NCI-H446 treated with DMSO at 0.1 percent for 48 hours (cell line): ENCODE measurements around the gene M6PR.
A peak's percentile ranks its signal among the peaks of the same experiment; 100 is the strongest.

Experiments
- DNase-seq: peaks from one replicate; lab custom pipeline; 2025; lab: John Stamatoyannopoulos, UW

The M6PR gene

GRCh38 chr12:8949342-8950220 lies at the start of gene M6PR:
Gene M6PR (minus strand): TSS chr12:8949645. CDS start chr12:8946404, 3,241 bp downstream.
- peak; percentile 94 for DNase-seq

GRCh38 chr12:8996682-8997405 lies 47.4 kb upstream of the M6PR start:
- DNase-seq = no peak

GRCh38 chr12:8995021-8995775 lies 45.8 kb upstream of the M6PR start:
- DNase-seq = no peak

GRCh38 chr12:8993827-8994226 lies 44.4 kb upstream of the M6PR start:
- DNase-seq = no peak

- no peak for DNase-seq
Measured at GRCh38 chr12:8991371-8992345, 42.2 kb upstream of the M6PR start.

- no peak for DNase-seq
Measured at GRCh38 chr12:8989413-8989812, 40.0 kb upstream of the M6PR start, which contains the start of gene KLRG1. Gene KLRG1 (plus strand): TSS chr12:8989546. CDS start chr12:8989636, 90 bp downstream.

- DNase-seq = no peak
Measured at GRCh38 chr12:8987685-8988084, 38.2 kb upstream of the M6PR start.

- no peak for DNase-seq
Measured at GRCh38 chr12:8987163-8987562, 37.7 kb upstream of the M6PR start.

GRCh38 chr12:8985213-8985754 lies 35.8 kb upstream of the M6PR start:
- no peak for DNase-seq

- no peak for DNase-seq
Measured at GRCh38 chr12:8980137-8980536, 30.7 kb upstream of the M6PR start.

GRCh38 chr12:8970432-8970831 lies 21.0 kb upstream of the M6PR start:
- no peak for DNase-seq

- no peak for DNase-seq
Measured at GRCh38 chr12:8969861-8970411, 20.5 kb upstream of the M6PR start.

GRCh38 chr12:8968761-8969160 lies 19.3 kb upstream of the M6PR start:
- no peak for DNase-seq

- DNase-seq = no peak
Measured at GRCh38 chr12:8960176-8960575, 10.7 kb upstream of the M6PR start.

- DNase-seq = no peak
Measured at GRCh38 chr12:8958066-8958465, 8.6 kb upstream of the M6PR start.

- DNase-seq = no peak
Measured at GRCh38 chr12:8957561-8957960, 8.1 kb upstream of the M6PR start.

- DNase-seq = no peak
Measured at GRCh38 chr12:8956772-8957171, 7.3 kb upstream of the M6PR start.

- no peak for DNase-seq
Measured at GRCh38 chr12:8956073-8956472, 6.6 kb upstream of the M6PR start.

GRCh38 chr12:8953773-8954402 lies 4.4 kb upstream of the M6PR start:
- DNase-seq = no peak

- DNase-seq = no peak
Measured at GRCh38 chr12:8951744-8952143, 2.3 kb upstream of the M6PR start.
